SK-N-MC (cell line): ENCODE measurements around the gene ZNF775.

Experiments
- EZH2 ChIP-seq: fragments of 200-600 bp; sonication (generic); IDR thresholded peaks from one replicate; pipeline ENCODE4 v1.6.1; 2017; ENCODE audit warnings: antibody characterized with exemption
- FOXP2 ChIP-seq: optimal IDR thresholded peaks from 2 replicates; pipeline ENCODE3; 2011; ENCODE audit warnings: mild to moderate bottlenecking, moderate library complexity; ENCODE audit not compliant: insufficient read depth; ENCODE audit errors: extremely low read length, control extremely low read depth
- POLR2AphosphoS5 ChIP-seq: IDR thresholded peaks from 2 replicates; pipeline ENCODE4 v1.6.1; 2012; ENCODE audit warnings: mild to moderate bottlenecking, low read depth, low read length, borderline replicate concordance

DNA sequence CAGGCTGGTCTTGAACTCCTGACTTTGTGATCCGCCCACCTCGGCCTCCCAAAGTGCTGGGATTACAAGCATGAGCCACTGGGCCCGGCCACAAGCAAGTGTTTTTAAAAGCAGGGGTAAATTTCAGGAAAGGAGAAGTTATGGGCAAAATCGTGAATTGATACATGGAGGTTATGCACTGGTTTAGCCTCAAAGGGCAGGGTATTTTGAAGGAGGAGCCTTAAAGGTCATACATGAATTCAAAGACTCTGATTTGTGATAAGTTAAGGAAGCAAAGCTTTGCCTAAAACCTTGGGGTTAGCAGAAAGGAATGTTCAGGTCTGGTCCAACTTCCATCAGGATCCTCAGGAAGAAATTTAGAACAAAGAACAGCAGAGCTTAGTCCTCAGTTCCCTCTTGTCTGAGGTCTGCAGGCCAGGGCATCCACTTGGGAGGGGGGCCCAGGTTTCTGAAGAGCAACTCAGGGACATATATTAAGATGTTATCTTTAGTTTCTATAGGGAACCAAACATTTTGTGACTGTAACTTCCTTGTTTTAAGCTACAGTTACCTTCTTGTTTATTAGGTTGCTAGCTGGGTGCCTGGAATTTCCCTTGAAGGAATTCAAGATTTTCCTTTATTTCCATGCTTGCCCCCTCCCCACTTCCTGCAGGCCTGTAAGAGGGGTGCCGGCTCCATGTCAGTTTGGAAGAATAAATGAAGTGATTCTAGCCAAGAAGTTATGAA is 13.3 kb upstream of the ZNF775 start:
- TF ChIP-seq POLR2AphosphoS5 (no peak), EZH2 (no peak), FOXP2 (no peak)
